Retina (tissue), 1 donor: ENCODE measurements around the gene FAT1.

Experiments
- DNase-seq: peaks from one replicate; pipeline ENCODE4 v3.0.0-alpha.2; 2016

The FAT1 gene

DNA sequence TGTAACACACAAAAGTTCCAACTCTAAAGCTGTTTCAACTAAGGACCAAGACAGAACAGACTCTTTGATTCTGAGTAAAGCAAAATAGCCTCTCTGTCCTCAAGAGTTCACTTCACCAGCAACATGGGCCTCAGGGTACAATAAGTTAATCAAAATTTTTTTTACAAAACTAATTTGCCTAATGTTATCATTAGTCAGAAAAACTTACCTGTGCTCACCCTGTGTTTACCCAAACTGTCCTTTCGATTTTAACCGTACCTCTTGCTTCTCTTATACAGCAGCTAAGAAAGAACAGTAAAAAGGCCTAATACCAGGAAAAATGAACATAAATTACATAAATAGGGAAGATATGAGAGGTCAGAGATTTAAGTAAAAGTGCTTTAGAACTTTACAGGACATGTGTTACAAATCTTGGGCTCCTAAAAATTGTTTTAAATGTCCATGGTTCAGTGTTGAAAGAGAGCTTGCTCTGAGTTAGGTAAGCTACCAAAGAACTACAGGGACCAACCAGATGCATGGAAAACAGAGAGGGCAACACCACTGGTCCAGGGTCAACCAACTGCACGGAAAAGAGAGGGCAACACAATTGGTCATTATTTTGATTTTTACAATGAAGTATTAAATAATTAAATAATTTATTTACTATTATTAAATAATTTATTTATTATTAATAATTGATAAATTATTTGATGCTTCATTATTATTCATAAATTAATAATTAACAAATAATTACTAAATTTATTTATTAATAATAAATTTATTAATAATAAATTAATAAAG, 73.1 kb downstream of the FAT1 start:
- DNase-seq, result no peak

DNA sequence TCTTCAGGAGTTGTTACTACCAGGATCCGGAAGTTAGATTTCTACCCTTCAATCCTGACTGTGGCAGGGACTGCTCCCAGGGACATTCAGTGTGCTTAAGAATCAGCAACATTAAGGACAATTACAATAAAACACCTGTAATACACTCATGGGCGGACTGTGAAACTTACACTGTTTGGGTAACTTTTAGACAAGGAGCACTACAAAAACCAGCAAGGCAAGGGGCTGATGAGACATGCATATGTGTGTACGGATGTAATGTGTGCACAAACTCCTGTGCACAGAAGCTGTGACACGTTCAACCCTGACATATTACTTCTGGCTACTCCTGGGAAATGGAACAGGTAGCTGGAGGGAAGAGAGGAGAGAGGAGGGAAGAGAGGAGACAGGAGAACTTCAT, 75.8 kb downstream of the FAT1 start:
- DNase-seq, result no peak

DNA sequence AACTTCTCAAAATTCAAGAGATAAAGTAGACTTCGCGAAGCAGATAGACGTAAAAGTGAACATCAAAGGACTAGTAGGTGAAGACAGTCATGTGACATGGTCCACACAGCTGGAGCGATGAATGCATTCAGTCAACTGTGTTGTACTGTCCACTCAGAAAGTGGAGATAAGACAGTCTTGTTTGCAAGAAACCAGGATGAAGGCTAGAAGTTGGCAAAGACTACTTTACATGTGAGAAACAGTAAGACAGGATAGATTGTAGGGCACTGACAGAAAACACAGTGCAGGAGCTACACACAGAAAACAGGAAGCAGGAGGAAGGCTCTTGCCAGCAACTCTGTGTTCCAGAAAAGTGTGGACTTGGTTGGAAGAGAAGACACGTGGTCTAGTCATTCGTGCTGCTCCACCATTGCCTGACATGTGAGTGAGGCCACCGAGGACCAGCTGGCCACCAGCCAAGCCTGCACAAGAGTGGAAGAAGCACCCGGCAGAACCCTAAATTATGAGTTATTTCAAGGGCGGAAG, 78.9 kb downstream of the FAT1 start:
- DNase-seq, result no peak

DNA sequence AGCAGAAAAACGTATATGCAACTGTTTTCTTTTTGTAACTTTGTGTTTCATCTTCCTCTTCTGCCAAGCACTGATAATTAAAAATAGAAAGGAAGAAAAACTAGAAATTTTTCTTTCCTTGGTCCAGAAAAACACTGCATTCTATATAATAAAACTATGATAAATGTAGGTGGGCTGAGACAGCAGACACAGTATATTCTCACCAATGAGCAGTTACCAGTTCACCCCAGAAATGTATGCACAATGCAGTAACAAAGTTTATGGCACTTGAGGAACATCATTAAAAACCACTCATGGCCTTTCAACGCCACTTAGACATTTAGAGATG, 79.4 kb downstream of the FAT1 start:
- no peak for DNase-seq

DNA sequence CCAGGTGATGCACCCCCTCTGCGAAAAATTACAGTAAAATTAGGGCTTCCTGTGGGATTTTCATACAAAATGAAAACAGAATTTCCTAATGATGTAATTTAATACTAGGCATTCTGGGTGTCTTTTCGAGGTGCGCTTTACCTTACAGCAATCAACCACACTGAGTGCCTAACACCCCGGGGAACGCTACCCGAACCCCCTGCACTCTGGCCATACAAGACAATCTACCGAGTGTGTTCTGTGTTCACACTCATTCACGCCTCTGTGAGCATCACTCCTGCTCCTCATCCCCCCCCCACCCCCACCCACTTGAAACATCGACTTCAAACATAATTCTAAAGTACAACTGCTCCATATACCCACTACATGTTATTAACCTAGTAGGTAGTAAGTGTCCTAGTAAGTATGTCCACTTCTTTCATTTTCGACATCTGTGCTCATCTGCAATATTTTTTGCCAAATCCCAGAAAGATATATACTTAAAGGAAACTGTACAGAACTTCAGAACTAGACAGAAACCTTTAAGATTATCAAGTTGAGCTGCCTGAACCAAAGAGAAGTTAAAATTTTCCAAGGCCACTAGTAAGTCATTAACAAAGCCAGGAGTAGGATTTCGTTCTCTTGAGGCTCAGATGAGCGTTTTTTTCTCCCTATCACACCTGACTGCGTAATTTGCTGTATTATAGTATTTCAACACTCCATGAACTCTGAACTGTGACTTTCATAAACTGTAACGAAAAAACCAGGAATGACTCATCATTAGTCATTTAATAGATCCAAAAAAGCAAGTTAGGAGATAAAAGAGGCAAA, 80.0 kb downstream of the FAT1 start:
- DNase-seq, result no peak

DNA sequence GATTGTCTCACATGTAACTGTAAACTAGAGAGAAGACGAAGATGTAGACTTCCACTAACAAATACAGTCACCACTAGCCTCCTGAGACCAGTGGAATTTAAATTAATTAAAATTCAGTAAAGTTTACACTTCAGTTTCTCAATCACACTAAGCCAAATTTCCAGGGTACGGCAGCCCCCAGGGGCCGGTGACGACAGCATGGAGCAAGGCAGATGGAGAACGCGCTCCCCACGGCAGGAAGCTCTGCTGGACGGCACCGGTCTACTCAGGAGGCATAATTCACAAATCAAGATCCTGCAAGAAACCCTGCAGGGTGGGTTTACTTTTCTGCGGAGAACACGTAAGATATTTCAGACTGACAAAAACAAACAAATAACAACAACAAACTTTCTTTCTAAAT, 80.7 kb downstream of the FAT1 start:
- no peak for DNase-seq

GRCh38 chr4:186642530-186642929, 81.1 kb downstream of the FAT1 start:
- DNase-seq, result no peak

DNA sequence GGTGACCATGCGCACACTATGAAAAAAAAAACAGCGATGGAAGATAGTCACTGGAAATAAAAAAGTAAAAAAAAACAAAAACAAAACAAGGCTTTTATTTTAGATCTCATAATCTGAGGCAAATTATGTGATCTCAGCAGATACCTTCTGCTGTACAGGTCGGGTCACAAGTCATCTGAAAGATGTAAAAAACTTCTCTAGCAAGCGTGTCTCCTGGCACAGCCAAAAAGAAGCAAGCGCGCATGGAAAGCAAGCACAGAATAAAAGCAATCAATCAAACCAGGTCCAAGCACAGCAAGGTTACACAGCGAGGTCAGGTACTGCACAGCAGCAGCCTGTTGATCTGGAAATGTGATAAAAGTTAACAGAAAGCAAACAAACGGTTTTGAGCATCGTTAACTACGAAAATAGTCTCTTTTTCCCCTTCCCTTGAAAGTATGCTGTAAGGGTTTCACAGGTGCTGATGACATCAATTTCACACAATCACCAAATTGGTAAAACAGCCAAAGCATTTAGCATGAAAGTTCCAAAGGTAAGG, 89.0 kb downstream of the FAT1 start:
- no peak for DNase-seq

DNA sequence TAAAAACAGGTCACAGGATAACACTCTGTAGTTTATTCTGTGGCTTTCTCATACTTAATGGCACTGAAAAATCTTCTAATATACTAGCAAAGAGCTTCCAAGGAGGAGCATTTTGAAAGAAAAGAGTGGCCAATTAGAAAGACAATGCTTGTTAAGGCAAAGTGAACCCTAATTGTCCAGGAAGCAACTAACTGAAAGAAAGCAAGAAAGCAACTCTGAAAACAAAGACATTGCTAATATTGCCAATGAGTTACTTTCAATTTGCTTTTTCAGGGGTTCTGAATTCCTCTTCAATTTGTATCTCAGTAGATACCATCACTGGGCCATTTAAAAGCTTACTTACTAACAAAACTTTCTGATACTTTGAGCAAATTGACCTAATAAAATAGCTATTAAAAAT, 89.8 kb downstream of the FAT1 start:
- DNase-seq, result no peak

DNA sequence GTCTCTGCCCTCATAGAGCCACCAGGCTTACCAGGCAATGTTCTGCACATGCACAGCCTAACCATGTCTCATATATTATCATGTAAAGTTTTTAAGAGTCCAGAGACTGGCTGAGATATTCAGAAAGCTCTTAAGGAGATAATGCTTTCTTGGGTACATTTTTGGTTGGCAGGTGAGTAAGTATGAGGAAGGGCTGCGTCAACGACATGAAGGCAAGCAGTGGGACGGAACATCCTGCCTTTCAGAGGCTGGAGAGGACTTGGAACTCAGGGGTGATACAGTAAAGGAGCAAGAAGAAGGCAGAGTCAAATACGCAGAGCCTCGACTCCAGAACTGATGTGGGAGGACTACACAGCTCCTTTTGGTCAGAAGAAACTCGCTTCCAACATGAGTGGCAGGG, 93.5 kb downstream of the FAT1 start:
- DNase-seq, result no peak

GRCh38 chr4:186628058-186628711, 95.5 kb downstream of the FAT1 start:
- DNase-seq, result no peak

- no peak for DNase-seq
Observed at GRCh38 chr4:186627226-186627865, 96.3 kb downstream of the FAT1 start.

DNA sequence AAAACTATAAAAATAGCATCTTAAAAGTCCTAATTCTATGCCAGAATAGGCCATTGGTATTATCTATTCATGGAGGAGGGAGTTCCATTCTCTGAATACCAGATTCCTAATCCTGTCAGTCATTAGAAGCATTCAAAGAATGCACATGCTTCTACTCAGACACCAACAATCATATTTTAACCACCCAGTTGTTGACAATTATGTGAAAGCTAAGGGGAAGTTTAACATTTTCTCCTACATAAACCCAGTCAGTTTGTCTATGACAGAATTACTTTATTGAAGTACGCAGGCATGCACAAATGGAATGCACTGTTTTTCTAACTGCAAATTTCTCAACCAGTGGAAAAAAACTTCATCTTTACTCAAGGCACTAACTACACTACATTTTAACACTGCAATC, 98.7 kb downstream of the FAT1 start:
- no peak for DNase-seq

DNA sequence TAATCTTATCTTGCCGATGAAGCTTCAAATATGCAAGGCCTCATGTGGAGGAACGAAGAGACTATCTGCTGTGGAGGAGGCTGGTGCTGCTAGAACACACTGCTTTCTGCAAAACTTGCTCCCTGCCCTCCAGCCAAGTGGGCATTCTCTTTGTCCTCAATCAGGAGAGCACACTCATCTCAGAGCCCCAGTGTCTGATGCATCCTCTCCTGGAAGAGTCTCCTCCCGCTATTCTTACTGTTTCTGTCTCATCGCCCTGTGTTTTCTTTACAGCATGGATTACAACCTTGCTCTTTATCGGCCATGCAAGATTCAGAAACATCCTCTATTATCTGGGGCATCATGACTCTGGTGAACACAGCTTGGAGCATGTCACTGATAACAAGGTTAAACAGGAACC, 100.1 kb downstream of the FAT1 start:
- no peak for DNase-seq

DNA sequence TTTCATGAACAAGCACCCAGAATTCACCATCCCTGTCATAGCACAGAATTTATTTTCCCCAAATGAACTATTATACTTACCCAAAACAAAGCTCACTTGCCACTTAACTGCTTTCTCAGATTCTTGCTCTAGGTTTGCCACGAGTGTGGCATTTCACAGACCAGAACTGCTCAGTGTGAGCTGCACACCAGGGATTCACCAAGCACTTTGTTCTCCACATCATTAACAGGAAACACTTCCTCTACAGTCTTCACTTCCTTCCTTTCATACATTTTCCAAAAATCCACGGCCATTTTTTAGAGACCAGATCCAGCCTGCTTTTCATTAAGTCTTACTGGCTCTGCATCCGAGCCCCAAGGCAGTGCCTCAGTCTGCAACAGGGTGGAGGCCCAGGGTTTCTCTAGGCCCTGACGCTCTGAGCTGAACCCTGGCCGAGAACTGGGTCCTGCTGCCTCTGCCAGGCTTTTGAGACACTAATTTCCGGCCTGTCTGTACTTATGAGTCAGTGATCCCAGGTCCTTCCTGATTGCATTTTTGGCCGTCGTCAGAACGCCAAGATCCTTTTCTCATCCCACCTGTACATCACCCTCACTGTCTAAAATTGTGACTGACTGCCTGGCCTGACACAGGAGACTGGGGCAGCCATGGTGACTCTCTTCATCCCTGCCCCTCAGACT, 100.7 kb downstream of the FAT1 start:
- no peak for DNase-seq

DNA sequence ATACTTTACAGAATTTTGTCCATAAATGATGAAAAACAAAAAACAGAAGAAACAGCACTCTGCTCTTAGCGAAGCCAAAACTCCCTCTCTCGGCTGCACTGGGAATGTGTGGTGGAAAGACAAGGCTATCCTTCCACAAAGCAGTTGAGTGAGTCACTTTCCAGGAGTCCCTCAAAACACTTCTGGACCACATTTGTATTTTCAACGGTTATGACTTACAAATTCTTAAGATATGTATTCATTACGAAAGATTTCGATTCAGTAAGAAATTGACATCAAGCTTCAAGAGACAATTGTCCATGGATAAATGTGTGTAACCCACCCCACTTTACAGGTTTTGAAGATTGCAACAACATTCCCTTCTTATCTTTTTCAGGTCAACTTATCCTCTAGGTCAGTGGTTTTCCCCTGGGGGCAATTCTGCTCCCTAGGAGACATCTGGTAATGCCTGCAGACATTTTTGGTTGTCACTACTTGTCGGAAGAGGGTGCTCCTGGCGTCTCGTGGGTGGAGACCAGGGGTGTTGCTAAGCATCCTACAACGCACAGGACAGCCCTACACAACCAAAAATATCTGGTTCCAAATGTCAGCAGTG, 101.6 kb downstream of the FAT1 start:
- DNase-seq, result no peak

DNA sequence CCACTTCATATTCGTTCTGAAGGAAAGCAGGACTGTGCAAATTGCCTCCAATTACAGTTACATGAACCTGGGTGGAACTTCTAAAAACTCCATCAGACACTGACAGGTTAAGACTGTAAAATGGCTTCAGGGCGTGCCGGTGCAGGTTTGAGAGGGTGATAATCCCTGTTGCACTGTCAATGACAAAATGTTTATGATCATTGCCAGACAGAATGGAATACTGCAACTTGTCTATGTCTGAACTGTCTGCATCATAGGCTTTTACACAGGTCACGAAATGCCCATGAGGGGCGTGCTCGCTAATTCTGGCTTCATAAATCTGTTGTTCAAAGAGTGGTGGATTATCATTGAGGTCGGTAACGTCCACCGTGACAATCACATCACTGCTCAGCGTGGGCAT, 104.6 kb downstream of the FAT1 start:
- DNase-seq, result no peak

DNA sequence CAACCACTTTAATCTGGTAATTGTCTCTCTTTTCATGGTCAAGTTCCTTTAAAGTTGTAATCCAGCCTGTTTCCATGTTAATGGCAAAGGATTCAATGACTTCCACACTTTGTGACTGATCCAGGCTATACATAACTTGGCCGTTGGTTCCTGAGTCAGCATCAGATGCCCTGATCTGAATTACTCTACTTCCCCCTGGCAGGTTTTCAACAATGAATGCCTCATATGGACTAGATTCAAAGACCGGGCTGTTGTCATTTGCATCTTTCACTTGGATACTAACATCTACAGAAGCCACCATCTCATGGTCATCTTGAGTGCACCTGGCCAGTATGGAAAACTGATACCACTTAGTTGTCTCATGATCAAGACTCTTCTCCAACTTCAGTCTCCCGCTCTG, 105.7 kb downstream of the FAT1 start:
- DNase-seq, result no peak

- no peak for DNase-seq
Observed at GRCh38 chr4:186607490-186607889, 116.2 kb downstream of the FAT1 start.

GRCh38 chr4:186606591-186606992, 117.1 kb downstream of the FAT1 start:
- no peak for DNase-seq

- no peak for DNase-seq
Observed at GRCh38 chr4:186605261-186605865, 118.3 kb downstream of the FAT1 start.
